ENCODE data around the gene CCDC83.

Gene CCDC83

DNA sequence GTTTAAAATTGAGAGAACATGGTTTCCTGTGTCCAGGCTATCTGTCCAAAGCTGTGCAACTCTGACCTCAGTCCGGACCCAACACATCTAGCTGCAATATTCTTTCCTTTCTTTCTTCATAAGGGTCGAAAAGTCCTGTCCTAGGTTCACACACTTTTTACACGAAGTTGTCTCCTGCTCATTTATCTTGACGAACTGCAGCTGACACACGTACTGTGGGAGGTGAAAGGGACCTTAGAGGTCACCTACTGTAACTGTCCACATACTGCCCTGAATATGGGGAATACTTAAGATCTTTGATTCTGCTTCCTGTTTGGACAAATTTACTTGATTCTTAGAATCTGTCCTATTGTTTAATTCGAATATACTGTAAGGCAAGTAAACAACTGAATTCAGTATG, 105.9 kb downstream of the CCDC83 start:
- TF ChIP-seq CTCF (IDR thresholded peaks at IDR 0.05; ENCODE audit: control insufficient read depth, insufficient read depth, low read depth, low read length, missing control alignments): no peak
- no peak for DNase-seq (ENCODE audit: low read depth)
- H3K4me3 ChIP-seq (ENCODE audit: control insufficient read depth, low read depth, low read length): no peak overlapping the region

- no peak for TF ChIP-seq CTCF (IDR thresholded peaks at IDR 0.05; ENCODE audit: control insufficient read depth, insufficient read depth, low read depth, low read length, missing control alignments)
- H3K4me3 ChIP-seq (ENCODE audit: control insufficient read depth, low read depth, low read length): no peak overlapping the region
- no peak for DNase-seq (ENCODE audit: low read depth)
Measured at GRCh38 chr11:85961930-85962363, 106.8 kb downstream of the CCDC83 start.

- H3K4me3 ChIP-seq (ENCODE audit: control insufficient read depth, low read depth, low read length): no peak overlapping the region
- TF ChIP-seq CTCF (IDR thresholded peaks at IDR 0.05; ENCODE audit: control insufficient read depth, insufficient read depth, low read depth, low read length, missing control alignments): no peak
- DNase-seq (ENCODE audit: low read depth): no peak
Measured at GRCh38 chr11:85965202-85965601, 110.0 kb downstream of the CCDC83 start.

- no peak for DNase-seq (ENCODE audit: low read depth)
- TF ChIP-seq CTCF (IDR thresholded peaks at IDR 0.05; ENCODE audit: control insufficient read depth, insufficient read depth, low read depth, low read length, missing control alignments): no peak
- no peak overlapping the region for H3K4me3 ChIP-seq (ENCODE audit: control insufficient read depth, low read depth, low read length)
Measured at GRCh38 chr11:85967457-85967856, 112.3 kb downstream of the CCDC83 start.
